Stomach (tissue), 4 donors: ENCODE measurements around the gene FUT2.
A peak's percentile ranks its signal among the peaks of the same experiment; 100 is the strongest.

Experiments used
- CTCF ChIP-seq, 7 experiments: fragments of 450-650 bp in 4 of 7; fragments of 200-600 bp in 3 of 7; sonication (generic) in 3 of 7; IDR thresholded peaks; one replicate each; pipeline ENCODE4 v1.5.1; 2016 to 2019; ENCODE audit warnings: antibody characterized with exemption in 7 of 7, control low read depth in 2 of 7, mild to moderate bottlenecking in 1 of 7
- POLR2A ChIP-seq, 4 donors: fragments of 450-650 bp; IDR thresholded peaks; one replicate each; pipeline ENCODE4 v1.6.1; 2016; ENCODE audit warnings: antibody characterized with exemption in 4 of 4, control low read depth in 2 of 4, mild to moderate bottlenecking in 1 of 4, moderate library complexity in 1 of 4
- POLR2AphosphoS5 ChIP-seq, 3 donors: sonication (generic); formaldehyde crosslinking; IDR thresholded peaks; one replicate each; pipeline ENCODE4 v1.6.1; 2016; ENCODE audit warnings: antibody characterized with exemption in 3 of 3

- TF ChIP-seq CTCF (IDR thresholded peaks at IDR 0.05) (no peak), POLR2AphosphoS5 (IDR thresholded peaks at IDR 0.05) (peak in 2 of 3 donors; percentile 71 to 72), POLR2A (IDR thresholded peaks at IDR 0.05) (no peak)
Observed at GRCh38 chr19:48676887-48677286, 18.9 kb upstream of the FUT2 start.
